HCEC 1CT (cell line): Measurements from ENCODE around the gene P2RY6.

Source experiments
- DNase-seq: peaks from one replicate; pipeline ENCODE4 v3.0.0-alpha.2; 2017

P2RY6 gene

GRCh38 chr11:73281796-73282660 lies 9.9 kb downstream of the P2RY6 start:
- DNase-seq, result no peak

- no peak for DNase-seq
Observed at GRCh38 chr11:73283276-73284000, 11.3 kb downstream of the P2RY6 start.

- DNase-seq, result no peak
Observed at GRCh38 chr11:73284106-73284505, 12.0 kb downstream of the P2RY6 start.

GRCh38 chr11:73285721-73286120 lies 13.6 kb downstream of the P2RY6 start:
- no peak for DNase-seq

GRCh38 chr11:73286240-73286810 lies 14.2 kb downstream of the P2RY6 start:
- no peak for DNase-seq

- no peak for DNase-seq
Observed at GRCh38 chr11:73287400-73288101, 15.4 kb downstream of the P2RY6 start.

- DNase-seq, result no peak
Observed at GRCh38 chr11:73288192-73288872, 16.2 kb downstream of the P2RY6 start.

- DNase-seq, result peak; percentile 42
Observed at GRCh38 chr11:73288873-73289707, 17.0 kb downstream of the P2RY6 start.

GRCh38 chr11:73290536-73290935 lies 18.4 kb downstream of the P2RY6 start:
- DNase-seq, result no peak

- no peak for DNase-seq
Observed at GRCh38 chr11:73291196-73291595, 19.1 kb downstream of the P2RY6 start.

- DNase-seq, result no peak
Observed at GRCh38 chr11:73291781-73292524, 19.8 kb downstream of the P2RY6 start.

- DNase-seq, result no peak
Observed at GRCh38 chr11:73292525-73292894, 20.4 kb downstream of the P2RY6 start.

- no peak for DNase-seq
Observed at GRCh38 chr11:73293356-73293936, 21.3 kb downstream of the P2RY6 start.

- no peak for DNase-seq
Observed at GRCh38 chr11:73294604-73295003, 22.5 kb downstream of the P2RY6 start.

GRCh38 chr11:73295241-73295995 lies 23.3 kb downstream of the P2RY6 start:
- peak; percentile 93 for DNase-seq

GRCh38 chr11:73295996-73296318 lies 23.8 kb downstream of the P2RY6 start:
- DNase-seq, result no peak

GRCh38 chr11:73296501-73297230 lies 24.5 kb downstream of the P2RY6 start:
- DNase-seq, result no peak

GRCh38 chr11:73297231-73297590 lies 25.1 kb downstream of the P2RY6 start:
- DNase-seq, result no peak

- DNase-seq, result no peak
Observed at GRCh38 chr11:73297702-73298101, 25.6 kb downstream of the P2RY6 start.
